ENCODE data around the gene RERE.

RERE gene

DNA sequence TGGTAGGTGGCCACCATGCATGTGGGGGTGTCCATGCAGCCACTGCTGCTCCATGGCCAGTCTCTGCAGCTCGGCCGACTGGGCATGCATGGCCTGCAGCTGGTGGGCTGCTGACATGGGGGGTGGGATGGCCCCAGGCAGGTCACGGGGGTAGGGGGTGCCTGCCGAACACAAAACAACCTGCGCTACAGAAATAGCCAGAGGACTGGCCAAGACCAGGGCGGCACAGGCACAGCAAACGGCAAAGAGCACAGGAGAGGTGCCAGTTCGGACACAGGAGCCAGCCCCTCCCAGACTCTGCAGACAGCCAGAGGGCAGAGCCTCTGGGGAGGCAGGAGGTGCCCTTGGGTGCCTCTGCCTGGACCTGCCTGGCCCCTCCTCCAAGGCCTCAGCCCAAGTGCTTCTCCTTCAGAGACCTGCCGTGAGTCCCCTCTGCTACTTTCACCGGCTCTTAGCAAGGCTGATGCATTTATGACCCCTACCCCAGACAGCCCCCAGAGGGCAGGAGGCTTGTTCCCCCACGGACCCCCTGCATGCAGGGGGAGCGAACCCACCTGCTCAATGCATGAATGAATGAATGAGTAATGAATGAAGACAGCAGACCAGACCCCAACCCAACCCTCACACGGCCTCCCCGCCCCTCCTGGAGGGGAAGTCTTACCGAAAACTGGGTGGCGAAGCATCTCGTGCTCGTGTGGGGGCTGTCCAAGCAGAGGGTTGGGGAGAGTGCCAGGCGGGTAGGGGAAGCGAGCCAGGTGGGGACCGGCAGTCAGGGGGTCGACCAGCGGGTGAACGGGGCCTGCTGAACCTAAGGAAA, 461.8 kb downstream of the RERE start:
- no peak for DNase-seq

DNA sequence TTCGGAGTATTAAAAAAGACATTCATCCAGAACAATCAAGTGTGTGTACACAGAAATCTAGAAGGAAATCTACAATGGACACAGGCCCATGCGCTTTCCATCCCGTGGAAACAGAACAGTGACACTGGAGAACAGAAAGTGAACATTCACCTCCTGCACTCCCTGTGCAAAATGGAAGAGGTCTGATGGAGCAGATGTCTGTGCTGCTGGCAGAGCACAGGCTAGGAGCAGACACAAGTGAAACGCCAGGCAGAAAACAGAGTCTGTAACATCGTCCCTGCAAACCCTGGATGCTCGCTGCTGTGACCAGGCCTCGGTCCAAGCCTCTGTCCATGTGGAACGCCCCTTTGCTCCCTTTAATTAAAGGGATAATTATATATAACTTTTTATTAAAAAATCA, 463.4 kb downstream of the RERE start:
- DNase-seq, result no peak

DNA sequence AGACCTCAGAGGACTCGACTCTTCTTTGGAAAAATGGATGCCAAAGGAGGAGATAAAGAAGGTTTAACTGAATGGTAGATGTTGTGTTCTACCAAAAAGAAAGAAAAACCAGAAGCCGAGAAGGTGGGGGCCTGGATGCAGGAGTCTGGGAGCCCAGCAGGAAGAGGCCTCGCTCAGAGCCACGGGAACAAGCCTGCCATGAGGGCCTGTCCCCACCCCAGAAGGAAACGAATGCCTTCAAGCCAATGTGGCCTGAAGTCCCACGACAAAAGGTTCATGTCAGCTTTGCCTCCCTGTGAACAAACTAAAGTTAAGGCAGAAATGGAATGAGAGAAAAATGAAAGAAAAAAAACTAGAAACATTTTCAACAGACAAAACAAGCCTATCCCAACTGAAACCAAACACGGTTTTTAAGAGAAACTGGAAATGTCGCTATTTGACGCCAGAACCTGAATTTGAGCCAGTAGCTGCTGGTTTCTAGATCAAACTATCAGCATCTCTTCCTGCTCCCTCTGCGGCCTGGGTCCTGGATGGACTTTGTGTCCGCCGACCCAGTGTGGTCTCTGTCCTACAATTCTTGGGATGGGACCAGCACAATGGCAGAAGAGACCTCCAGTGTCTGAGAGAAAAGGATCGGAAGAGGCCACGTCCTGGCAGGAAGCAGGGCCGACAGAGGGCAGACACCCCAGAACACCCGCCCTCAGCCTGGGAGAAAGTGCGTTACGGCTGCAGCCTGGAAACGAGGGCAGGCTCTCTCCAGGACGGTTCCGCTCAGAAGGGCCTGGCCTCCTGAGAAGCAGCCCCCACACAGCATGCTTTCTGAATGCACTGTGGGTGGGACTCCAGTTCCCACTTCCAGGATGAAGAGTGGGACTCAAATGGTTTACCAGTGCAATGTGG, 464.3 kb downstream of the RERE start:
- no peak for DNase-seq

DNA sequence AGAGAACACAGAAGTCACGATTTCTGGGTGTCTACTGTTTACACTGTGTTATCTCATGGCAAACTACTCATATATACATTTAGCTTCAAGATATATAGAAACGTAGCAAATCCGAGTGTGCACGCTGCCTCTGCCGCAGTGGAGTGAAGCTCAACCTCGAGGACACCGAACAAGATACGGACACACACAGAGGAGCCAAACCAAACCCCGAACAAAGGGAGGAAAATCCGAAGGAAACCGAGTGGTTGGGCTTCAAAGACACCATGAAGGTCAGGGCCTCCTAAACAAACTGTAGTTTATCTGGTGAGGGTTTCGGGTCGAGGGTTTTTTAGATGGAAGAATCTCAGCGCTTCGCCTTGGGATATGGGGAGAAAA, 465.0 kb downstream of the RERE start:
- DNase-seq, result no peak

GRCh38 chr1:8351693-8352470, 465.6 kb downstream of the RERE start:
- peak; percentile 22 for DNase-seq

DNA sequence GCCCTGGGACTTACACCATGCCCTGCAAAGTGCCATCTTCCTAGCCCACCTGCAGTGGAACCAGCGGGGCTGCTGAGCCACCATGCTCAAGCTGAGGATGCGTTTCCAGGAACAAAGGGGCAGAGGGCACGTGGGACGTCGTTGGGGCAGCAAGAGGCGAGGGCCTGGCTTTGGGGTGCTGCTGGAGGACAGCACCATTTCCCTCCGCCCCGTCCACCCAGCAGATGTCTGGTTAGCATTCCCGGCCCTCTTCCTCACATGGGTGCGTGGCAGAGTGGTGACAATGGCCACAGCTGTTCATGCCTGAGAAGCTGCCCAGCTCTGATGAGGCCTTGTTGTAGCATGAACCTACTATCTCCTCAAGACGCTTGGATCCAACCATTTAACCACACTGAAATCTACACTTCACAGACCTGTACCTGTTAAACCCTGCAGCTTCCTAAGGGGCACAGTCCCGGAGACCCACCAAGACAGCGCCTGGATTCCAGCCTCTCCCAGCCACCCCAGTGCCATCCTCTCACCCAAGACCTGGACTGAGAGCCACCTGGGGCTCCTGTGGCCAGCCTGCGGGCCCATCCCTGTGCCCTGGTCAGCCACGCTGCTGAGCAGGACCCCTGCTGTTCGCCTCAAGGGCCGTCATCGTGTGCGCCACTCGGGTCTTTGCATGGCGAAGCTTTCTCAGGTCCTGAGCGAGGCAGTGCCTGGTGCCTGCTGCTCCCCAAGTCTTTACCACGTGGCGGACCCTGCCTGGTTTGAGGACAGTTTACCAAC, 466.3 kb downstream of the RERE start:
- no peak for DNase-seq

- DNase-seq, result no peak
These were observed 467.5 kb downstream of the RERE start for GRCh38 chr1:8349961-8350360.

DNA sequence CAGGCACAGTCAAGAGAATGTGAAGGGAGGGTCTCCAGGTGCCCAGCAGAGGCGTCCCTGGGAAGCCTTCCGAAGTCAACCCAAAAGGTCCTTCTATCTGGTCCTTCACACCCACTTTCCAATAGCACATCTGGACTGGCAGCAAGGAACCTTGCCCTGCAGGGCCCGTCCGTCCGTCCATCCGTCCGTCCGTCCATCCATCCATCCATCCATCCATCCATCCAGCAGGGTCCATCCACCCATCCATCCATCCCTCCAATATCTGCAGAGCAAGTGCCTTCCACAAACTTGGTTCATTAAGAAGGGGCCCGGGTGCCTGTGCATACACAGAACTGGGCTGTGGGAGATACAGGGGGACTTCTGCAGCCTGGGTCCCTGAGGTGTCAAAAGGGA, 468.0 kb downstream of the RERE start:
- DNase-seq, result no peak

DNA sequence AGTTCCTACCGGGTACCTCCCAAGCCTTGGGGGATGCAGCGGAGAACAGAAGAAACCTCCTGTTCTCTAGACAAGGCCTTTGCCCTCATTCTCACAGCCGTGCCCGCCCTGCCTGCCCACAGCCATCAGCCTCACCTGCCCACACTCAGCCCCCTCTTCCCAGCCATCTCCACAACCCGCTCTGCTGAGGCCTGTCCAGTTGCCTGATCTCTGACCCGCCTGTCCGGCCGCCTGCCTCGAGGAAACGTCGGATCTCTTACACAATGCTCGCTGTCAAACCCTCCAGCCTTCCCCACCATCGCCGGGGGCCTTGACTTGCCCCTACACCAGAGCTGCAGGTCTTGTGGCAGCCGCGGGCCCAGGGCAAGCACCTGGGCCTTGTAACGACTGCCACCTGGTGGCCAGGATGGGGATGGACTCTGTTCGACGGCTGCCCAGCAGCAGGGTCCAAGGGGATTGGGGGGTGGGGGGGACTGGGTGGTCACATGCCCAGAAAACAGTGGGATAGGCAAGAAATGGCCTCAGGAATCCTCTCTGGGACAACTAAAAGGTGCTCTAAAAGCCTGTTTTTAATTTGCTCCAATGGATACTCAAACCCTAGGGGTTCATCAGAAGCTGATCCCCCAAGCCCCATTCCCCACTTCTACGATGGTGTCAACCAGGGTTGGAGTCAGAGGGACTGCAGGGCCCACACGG, 468.5 kb downstream of the RERE start:
- peak; percentile 72 for DNase-seq

DNA sequence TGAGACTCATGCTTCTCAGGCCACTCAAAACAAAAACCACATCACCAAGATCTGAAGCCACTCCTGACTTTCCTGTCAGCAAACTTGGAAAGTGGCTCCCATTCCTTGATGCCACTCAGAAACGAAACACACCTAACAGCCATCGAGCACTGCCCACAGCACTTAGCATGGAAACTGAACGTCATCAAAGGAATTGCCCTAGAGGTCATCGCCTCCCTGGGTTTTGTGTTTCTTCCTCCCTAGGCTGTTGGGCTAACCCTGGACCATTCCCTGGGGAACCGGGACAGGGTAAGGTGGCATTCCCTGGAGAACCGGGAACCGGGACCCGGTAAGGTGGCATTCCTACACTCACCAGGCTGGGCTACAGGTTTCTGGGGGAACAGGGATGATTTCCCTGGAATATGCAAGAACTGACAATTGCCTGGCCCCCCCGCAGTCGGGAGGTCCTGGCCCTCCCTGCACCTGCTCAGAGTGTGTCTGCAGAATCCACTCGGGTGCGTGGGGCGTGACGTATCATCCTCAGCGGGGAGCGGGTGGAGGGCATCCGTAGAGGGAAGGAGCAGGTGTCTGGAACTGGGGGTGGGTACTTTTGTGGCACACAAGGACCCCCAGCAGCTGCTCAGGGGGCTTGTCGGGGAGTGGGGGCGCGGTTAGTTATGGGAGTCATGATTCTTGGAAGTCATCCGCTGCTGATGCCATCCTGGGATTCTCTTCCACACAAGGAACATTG, 469.2 kb downstream of the RERE start:
- no peak for DNase-seq

GRCh38 chr1:8347635-8348034, 469.8 kb downstream of the RERE start:
- no peak for DNase-seq

GRCh38 chr1:8345621-8346415, 471.6 kb downstream of the RERE start:
- no peak for DNase-seq

DNA sequence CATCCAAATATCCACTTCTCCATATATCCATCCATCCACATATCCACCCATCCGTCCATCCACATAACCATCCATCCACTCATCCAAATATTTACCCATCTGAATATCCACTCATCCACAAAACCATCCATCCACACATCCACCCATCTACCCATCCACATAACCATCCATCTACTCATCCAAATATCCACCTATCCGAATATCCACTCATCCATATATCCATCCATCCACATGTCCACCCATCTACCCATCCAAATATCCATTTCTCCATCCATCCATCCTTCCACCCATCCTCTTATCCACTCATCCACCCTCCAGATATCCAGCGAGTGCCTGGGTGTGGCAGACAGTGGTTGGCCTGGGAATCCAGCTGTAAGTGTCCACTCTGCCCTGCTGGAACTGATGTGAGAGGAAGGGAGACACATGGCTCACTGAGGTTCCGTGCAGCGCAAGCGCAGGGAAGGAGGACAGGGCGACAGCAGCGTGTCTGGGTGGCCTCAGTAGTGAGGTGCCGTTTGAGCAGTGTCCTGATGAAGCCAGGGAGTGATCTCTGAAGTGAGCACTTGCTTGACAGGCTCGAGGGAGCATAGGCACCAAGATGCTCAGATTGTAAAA, 472.4 kb downstream of the RERE start:
- no peak for DNase-seq

DNA sequence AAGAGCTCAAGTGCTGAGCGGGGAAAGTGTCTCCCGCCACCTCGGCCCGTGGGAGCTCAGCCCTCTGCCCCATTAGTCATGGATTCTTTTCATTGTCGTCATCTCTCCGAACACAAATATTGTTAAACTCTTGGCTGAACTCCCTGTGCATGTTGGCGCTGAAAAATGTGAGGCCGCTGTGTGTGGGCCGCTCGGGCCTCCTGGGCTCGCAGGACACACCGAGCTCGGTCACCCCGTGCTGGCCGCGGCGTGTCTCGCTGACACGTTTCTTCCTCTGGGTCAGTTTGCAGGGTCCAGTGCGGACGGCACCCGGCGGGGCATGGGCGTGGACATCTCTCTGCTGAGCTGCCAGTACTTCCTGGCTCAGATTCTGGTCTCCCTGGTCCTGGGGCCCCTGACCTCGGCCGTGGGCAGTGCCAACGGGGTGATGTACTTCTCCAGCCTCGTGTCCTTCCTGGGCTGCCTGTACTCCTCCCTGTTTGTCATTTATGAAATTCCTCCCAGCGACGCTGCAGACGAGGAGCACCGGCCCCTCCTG, 473.9 kb downstream of the RERE start:
- no peak for DNase-seq

DNA sequence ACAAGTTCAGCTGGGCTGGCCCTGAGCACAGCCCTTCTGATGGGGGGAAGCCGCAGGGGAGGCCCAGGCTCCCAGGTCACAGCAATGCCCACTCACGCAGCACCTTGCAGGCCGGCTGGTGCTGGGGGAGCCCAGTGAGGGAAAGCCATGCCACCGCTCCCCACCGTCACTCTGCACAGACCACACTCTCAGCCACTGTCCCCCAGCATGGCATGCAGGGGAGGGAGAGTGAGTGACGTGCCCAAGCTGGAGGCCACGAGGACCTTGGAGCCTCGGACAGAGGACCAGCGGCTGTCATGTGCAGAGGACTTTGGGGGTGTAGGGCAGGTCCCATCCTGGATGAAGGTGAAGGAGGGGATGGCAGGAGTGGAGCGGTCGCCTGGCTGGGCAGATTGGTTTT, 474.4 kb downstream of the RERE start:
- DNase-seq, result no peak

- DNase-seq, result no peak
These were observed 475.1 kb downstream of the RERE start for GRCh38 chr1:8342325-8342724.

DNA sequence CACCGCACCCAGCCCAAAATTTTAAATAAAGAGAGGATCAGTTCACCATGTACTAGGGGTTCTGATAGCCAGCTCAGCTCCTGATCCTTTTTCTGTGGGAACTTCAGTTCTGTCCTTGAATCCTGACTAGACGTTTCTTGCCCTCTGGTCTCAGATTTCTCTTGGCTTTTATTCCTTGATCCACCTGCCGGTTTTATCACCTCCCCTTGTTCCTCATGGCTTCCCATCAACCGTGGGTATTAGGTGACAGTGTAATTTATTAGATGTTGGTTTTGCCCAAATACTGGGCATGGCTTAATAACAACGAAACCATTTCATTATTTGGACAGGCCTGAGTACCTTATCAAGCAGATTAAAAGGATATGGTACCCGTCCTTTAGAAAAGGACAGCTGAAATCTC, 477.0 kb downstream of the RERE start:
- DNase-seq, result no peak

DNA sequence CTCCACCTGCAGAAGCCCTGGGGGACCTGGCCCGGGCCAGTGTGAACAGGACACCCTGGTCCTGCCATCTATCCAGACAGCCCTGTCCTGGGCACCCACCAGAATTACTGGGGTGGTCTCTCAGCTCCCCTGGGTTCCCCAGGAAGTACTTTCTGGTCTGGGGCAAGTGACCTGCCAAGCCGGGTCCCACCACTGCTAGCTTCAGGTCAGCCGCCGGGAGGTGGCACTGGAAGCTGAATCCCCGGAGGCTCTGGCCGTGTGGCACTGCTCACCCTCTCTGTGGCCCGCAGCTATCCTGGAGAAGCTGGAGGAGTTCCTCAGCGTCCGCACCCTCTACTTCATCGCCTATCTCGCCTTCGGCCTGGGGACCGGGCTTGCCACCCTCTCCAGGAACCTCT, 478.2 kb downstream of the RERE start:
- DNase-seq, result no peak

- no peak for DNase-seq
These were observed 478.8 kb downstream of the RERE start for GRCh38 chr1:8338526-8339202.
